Muscle of leg (tissue), 11 donors: ENCODE data around the gene ZFAND6. TPM values are rescaled to one million over a fixed set of nuclear protein-coding genes. Genes with fewer than 3 reads are reported as not detected.
A peak's percentile ranks its signal among the peaks of the same experiment; 100 is the strongest.
"Not testable (repeated sequence)": the region's sequence is repeated elsewhere in the genome, so short reads cannot be mapped to it uniquely, and the experiment has no call there.

ENCODE experiments used
- DNase-seq: peaks from one replicate; pipeline ENCODE4 v3.0.0; 2013
- H3K27ac ChIP-seq: one replicate; pipeline ENCODE4 v1.5.1; 2013; ENCODE audit warnings: mild to moderate bottlenecking, low read length, control low read depth
- H3K27me3 ChIP-seq: one replicate; pipeline ENCODE4 v1.6.1; 2013; ENCODE audit warnings: low read length; ENCODE audit not compliant: control insufficient read depth, insufficient read depth
- H3K36me3 ChIP-seq: one replicate; pipeline ENCODE4 v1.6.1; 2013; ENCODE audit warnings: low read length; ENCODE audit not compliant: control insufficient read depth, insufficient read depth
- H3K4me1 ChIP-seq: one replicate; pipeline ENCODE4 v1.6.1; 2013; ENCODE audit warnings: low read length; ENCODE audit not compliant: control insufficient read depth, insufficient read depth
- H3K4me3 ChIP-seq: one replicate; pipeline ENCODE4 v1.5.1; 2013; ENCODE audit warnings: low read length, control low read depth
- H3K9me3 ChIP-seq: replicated peaks from 2 replicates; pipeline ENCODE4 v1.6.1; 2013; ENCODE audit warnings: low read depth, low read length; ENCODE audit not compliant: control insufficient read depth
- WGBS: methylation state at CpG from one replicate; pipeline ENCODE4 v1.1.5; 2013; ENCODE audit warnings: missing lambda C conversion rate; ENCODE audit not compliant: insufficient coverage; 5-methylcytosine and 5-hydroxymethylcytosine counted together
- polyA plus RNA-seq, 8 donors: library from polyadenylated mRNA; unstranded; fragments of 120-200 nt; gene quantifications; one replicate each; pipeline versions ENCODE4 v1.2.1 to v1.2.3, GENCODE V29; 2013; ENCODE audit warnings: inconsistent platforms in 1 of 8, low replicate concordance in 1 of 8; ENCODE audit not compliant: insufficient read length in 8 of 8, insufficient read depth in 1 of 8
- total RNA-seq: library from RNA; stranded (reverse); fragments of 120-200 nt; gene quantifications from one replicate; pipeline ENCODE4 v1.2.4, GENCODE V29; 2013

Gene ZFAND6
- total and polyA plus RNA-seq, 9 donors, result 95.6 to 115 (median 105) TPM

GRCh38 chr15:80016506-80016905 is 43.0 kb upstream of the ZFAND6 start:
- H3K4me1 ChIP-seq, H3K27me3 ChIP-seq, H3K4me3 ChIP-seq, H3K9me3 ChIP-seq, H3K36me3 ChIP-seq, H3K27ac ChIP-seq, DNase-seq: not testable (repeated sequence)
- 95% methylated on average over 21 of the region's 27 CpGs for WGBS

- not testable (repeated sequence) for H3K4me3 ChIP-seq, DNase-seq, H3K27ac ChIP-seq, H3K36me3 ChIP-seq, H3K9me3 ChIP-seq, H3K27me3 ChIP-seq, H3K4me1 ChIP-seq
- 82% methylated on average over 7 of the region's 8 CpGs for WGBS
These were observed 42.3 kb upstream of the ZFAND6 start for GRCh38 chr15:80017139-80017538.

- Histone ChIP-seq H3K4me1 (no peaks in the 10 kb centered on the region), H3K27ac (no peak overlapping the region), H3K36me3 (no peaks in the 10 kb centered on the region), H3K27me3 (no peaks in the 10 kb centered on the region), H3K4me3 (no peak overlapping the region), H3K9me3 (no peaks in the 10 kb centered on the region)
- DNase-seq, result no peak
- WGBS, result 96% methylated on average over 4 of the region's 8 CpGs
These were observed 40.2 kb upstream of the ZFAND6 start for GRCh38 chr15:80019168-80019745.

GRCh38 chr15:80020149-80020548 is 39.3 kb upstream of the ZFAND6 start:
- WGBS, result 80% methylated on average over 1 of the region's 6 CpGs
- not testable (repeated sequence) for DNase-seq, H3K4me1 ChIP-seq

GRCh38 chr15:80020731-80021130 is 38.7 kb upstream of the ZFAND6 start:
- DNase-seq, result no peak
- no peak overlapping the region for H3K27ac ChIP-seq
- no peaks in the 10 kb centered on the region for H3K36me3 ChIP-seq
- H3K4me3 ChIP-seq, result no peak overlapping the region
- H3K4me1 ChIP-seq, result no peaks in the 10 kb centered on the region
- WGBS, result no CpG with 5 or more reads among the region's 3 CpGs
- no peaks in the 10 kb centered on the region for H3K9me3 ChIP-seq
- no peaks in the 10 kb centered on the region for H3K27me3 ChIP-seq

More at GRCh38 chr15:80020149-80020548, 39.3 kb upstream of the ZFAND6 start:
- H3K36me3 ChIP-seq, H3K4me3 ChIP-seq, H3K27me3 ChIP-seq, H3K27ac ChIP-seq, H3K9me3 ChIP-seq: not testable (repeated sequence)

GRCh38 chr15:80026310-80026709 is 33.2 kb upstream of the ZFAND6 start:
- Histone ChIP-seq H3K4me1 (peaks cover 3% of the 10 kb centered on the region), H3K27me3 (no peaks in the 10 kb centered on the region), H3K27ac (no peak overlapping the region), H3K36me3 (no peaks in the 10 kb centered on the region), H3K4me3 (no peak overlapping the region), H3K9me3 (no peaks in the 10 kb centered on the region)
- DNase-seq, result no peak
- WGBS, result 70% methylated on average over 2 of the region's 3 CpGs

- 85% methylated on average over 2 of the region's 4 CpGs for WGBS
- H3K9me3 ChIP-seq, result no peaks in the 10 kb centered on the region
These were observed 32.7 kb upstream of the ZFAND6 start for GRCh38 chr15:80026754-80027153.

GRCh38 chr15:80028937-80029336 is 30.5 kb upstream of the ZFAND6 start:
- Histone ChIP-seq H3K4me3 (no peak overlapping the region), H3K27me3 (no peaks in the 10 kb centered on the region), H3K9me3 (no peaks in the 10 kb centered on the region), H3K27ac (no peak overlapping the region), H3K4me1 (peaks cover 27% of the 10 kb centered on the region), H3K36me3 (no peaks in the 10 kb centered on the region)
- no CpG with 5 or more reads among the region's 2 CpGs for WGBS
- no peak for DNase-seq

More at GRCh38 chr15:80026754-80027153, 32.7 kb upstream of the ZFAND6 start:
- Histone ChIP-seq H3K36me3 (no peaks in the 10 kb centered on the region), H3K27me3 (no peaks in the 10 kb centered on the region), H3K4me1 (peaks cover 7% of the 10 kb centered on the region), H3K27ac (no peak overlapping the region), H3K4me3 (no peak overlapping the region)
- no peak for DNase-seq

- DNase-seq, result peak; percentile 79
- H3K27me3 ChIP-seq, result no peaks in the 10 kb centered on the region
- 50% methylated on average over 3 of the region's 3 CpGs for WGBS
- no peak overlapping the region for H3K4me3 ChIP-seq
- no peaks in the 10 kb centered on the region for H3K9me3 ChIP-seq
- H3K36me3 ChIP-seq, result no peaks in the 10 kb centered on the region
- peak overlapping the region; percentile 29 for H3K27ac ChIP-seq
- peaks cover 49% of the 10 kb centered on the region for H3K4me1 ChIP-seq
These were observed 27.6 kb upstream of the ZFAND6 start for GRCh38 chr15:80031841-80032240.

- no peak for DNase-seq
- WGBS, result 25% methylated on average over 1 of the region's 3 CpGs
- Histone ChIP-seq H3K27me3 (no peaks in the 10 kb centered on the region), H3K4me3 (no peak overlapping the region), H3K27ac (no peak overlapping the region), H3K9me3 (no peaks in the 10 kb centered on the region), H3K4me1 (peaks cover 49% of the 10 kb centered on the region), H3K36me3 (no peaks in the 10 kb centered on the region)
These were observed 24.8 kb upstream of the ZFAND6 start for GRCh38 chr15:80034629-80035028.

- H3K9me3 ChIP-seq, result no peaks in the 10 kb centered on the region
- H3K4me1 ChIP-seq, result peaks cover 48% of the 10 kb centered on the region
- peak; percentile 22 for DNase-seq
- no peaks in the 10 kb centered on the region for H3K36me3 ChIP-seq
- H3K4me3 ChIP-seq, result no peak overlapping the region
- WGBS, result 20% methylated on average over 1 of the region's 1 CpG
- H3K27ac ChIP-seq, result no peak overlapping the region
- no peaks in the 10 kb centered on the region for H3K27me3 ChIP-seq
These were observed 23.4 kb upstream of the ZFAND6 start for GRCh38 chr15:80036071-80036470.
